Endothelial cell of umbilical vein (primary cell): Measurements from ENCODE around the gene RASSF5. TPM values are rescaled to one million over a fixed set of nuclear protein-coding genes. Genes with fewer than 3 reads are reported as not detected.

Experiments
- BruUV-seq: library from RNA; stranded (reverse); fragments of 400-500 nt; replicated peaks from 2 replicates; lab custom pipeline; 2021; lab: Mats Ljungman, UMichigan
- CTCF ChIA-PET: fragments of 300-600, 350-600 bp; sonication (Branson Sonifier 250); formaldehyde crosslinking; loops from one replicate; lab custom pipeline; 2021; ENCODE audit warnings: antibody characterized with exemption, inconsistent platforms; lab: Charles Lee
- POLR2A ChIA-PET: fragments of 300-600, 350-600 bp; sonication (Branson Sonifier 250); formaldehyde crosslinking; loops from one replicate; lab custom pipeline; 2021; ENCODE audit warnings: antibody characterized with exemption, inconsistent platforms; lab: Charles Lee
- DNase-seq: peaks from one replicate; pipeline ENCODE4 v3.0.0-alpha.2; 2011; ENCODE audit warnings: low read depth, low spot score
- FAIRE-seq: peaks from 2 replicates; lab custom pipeline; 2011; peaks lifted over from hg19 to GRCh38; lab: Jason Lieb, UNC
- H2AFZ ChIP-seq: 2 replicates; pipeline ENCODE4 v1.6.0; 2012; ENCODE audit warnings: low read depth, low read length, control low read depth, inconsistent platforms
- H3K27ac ChIP-seq: 2 replicates; pipeline ENCODE4 v1.5.1; 2011; ENCODE audit warnings: low read depth, mild to moderate bottlenecking, control low read depth, low read length, moderate library complexity; ENCODE audit not compliant: insufficient read depth
- H3K27me3 ChIP-seq, 2 experiments: 2 replicates each; pipeline versions ENCODE4 v1.6.0 to v1.6.1; 2011; ENCODE audit warnings: low read length in 2 of 2, mixed read lengths in 1 of 2; ENCODE audit not compliant: control insufficient read depth in 2 of 2, insufficient read depth in 2 of 2
- H3K36me3 ChIP-seq, 2 experiments: 2 replicates in 1 of 2; 3 replicates in 1 of 2; pipeline ENCODE4 v1.5.1; 2011; ENCODE audit warnings: low read length in 2 of 2, mild to moderate bottlenecking in 1 of 2, moderate library complexity in 1 of 2; ENCODE audit not compliant: control insufficient read depth in 2 of 2, insufficient read depth in 2 of 2; ENCODE audit errors: extremely low read depth in 1 of 2
- H3K4me1 ChIP-seq: 3 replicates; pipeline ENCODE4 v1.5.1; 2011; ENCODE audit warnings: mild to moderate bottlenecking, low read length; ENCODE audit not compliant: control insufficient read depth, insufficient read depth; ENCODE audit errors: extremely low read depth
- H3K4me2 ChIP-seq: 2 replicates; pipeline ENCODE4 v1.6.1; 2011; ENCODE audit warnings: low read length, control low read depth, mixed read lengths; ENCODE audit not compliant: insufficient read depth
- H3K4me3 ChIP-seq, 3 experiments: fragments of 200-600 bp in 1 of 3; sonication (generic), shearing (Covaris generic) in 1 of 3; replicated peaks in 1 of 3; 2 replicates each; pipeline ENCODE4 v1.5.1; 2011 to 2016; ENCODE audit warnings: control low read depth in 3 of 3, low read length in 3 of 3, mild to moderate bottlenecking in 2 of 3, inconsistent platforms in 1 of 3, low read depth in 1 of 3, moderate library complexity in 1 of 3; ENCODE audit not compliant: insufficient read depth in 1 of 3
- H3K79me2 ChIP-seq: 2 replicates; pipeline ENCODE4 v1.6.0; 2012; ENCODE audit warnings: low read length, inconsistent platforms; ENCODE audit not compliant: control insufficient read depth, insufficient read depth
- H3K9ac ChIP-seq: replicated peaks from 2 replicates; pipeline ENCODE3; 2011; ENCODE audit warnings: low read length, control low read depth; ENCODE audit not compliant: insufficient read depth; ENCODE audit errors: extremely low read depth
- H3K9me1 ChIP-seq: replicated peaks from 3 replicates; pipeline ENCODE4 v1.6.0; 2011; ENCODE audit warnings: mild to moderate bottlenecking, low read length; ENCODE audit not compliant: control insufficient read depth, insufficient read depth; ENCODE audit errors: extremely low read depth
- H3K9me3 ChIP-seq: replicated peaks from 2 replicates; pipeline ENCODE4 v1.5.1; 2012; ENCODE audit warnings: low read length, inconsistent platforms; ENCODE audit not compliant: control insufficient read depth, insufficient read depth
- H4K20me1 ChIP-seq: replicated peaks from 2 replicates; pipeline ENCODE3; 2011; ENCODE audit warnings: mild to moderate bottlenecking, low read length; ENCODE audit not compliant: control insufficient read depth, insufficient read depth; ENCODE audit errors: extremely low read depth
- EZH2 ChIP-seq: IDR thresholded peaks from 2 replicates; pipeline ENCODE4 v1.6.1; 2012; ENCODE audit warnings: borderline replicate concordance, low read depth, mild to moderate bottlenecking, moderate library complexity, low read length, inconsistent platforms; ENCODE audit not compliant: severe bottlenecking
- FOS ChIP-seq: IDR thresholded peaks from 2 replicates; pipeline ENCODE4 v1.6.1; 2011; ENCODE audit warnings: mild to moderate bottlenecking, low read length, moderate library complexity, borderline replicate concordance; ENCODE audit not compliant: insufficient read depth
- GATA2 ChIP-seq: IDR thresholded peaks from 2 replicates; pipeline ENCODE4 v1.7.0; 2011; ENCODE audit warnings: low read depth, mild to moderate bottlenecking, moderate library complexity, mixed read lengths, low read length; ENCODE audit not compliant: insufficient read length, insufficient read depth
- JUN ChIP-seq: IDR thresholded peaks from 2 replicates; pipeline ENCODE4 v1.6.1; 2011; ENCODE audit warnings: borderline replicate concordance, low read depth; ENCODE audit not compliant: insufficient read length, insufficient read depth
- MYC ChIP-seq: IDR thresholded peaks from one replicate; pipeline ENCODE4 v1.6.1; 2011; ENCODE audit warnings: mild to moderate bottlenecking, low read depth, low read length
- POLR2A ChIP-seq: IDR thresholded peaks from 2 replicates; pipeline ENCODE4 v1.6.1; 2012; ENCODE audit warnings: low read depth, mild to moderate bottlenecking, control low read depth, low read length
- POLR2AphosphoS5 ChIP-seq: IDR thresholded peaks from 2 replicates; pipeline ENCODE4 v1.6.1; 2012; ENCODE audit warnings: low read depth, mild to moderate bottlenecking, control low read depth, low read length, moderate library complexity; ENCODE audit not compliant: insufficient read depth
- dilution Hi-C: fragments of 300-500 bp; cut with MboI; formaldehyde crosslinking; loops from one replicate; pipeline ENCODE4 v1.15.0; 2019; ENCODE audit warnings: low sequenced_read_pairs; ENCODE audit not compliant: extremely low pct_ligation_motif_present
- intact Hi-C: fragments of 100-400 bp; cut with micrococcal nuclease; formaldehyde crosslinking; loops from one replicate; pipeline ENCODE4 v1.10.0; 2022
- polyA plus RNA-seq, 4 experiments: library from polyadenylated mRNA; depleted of rRNA in 3 of 4; stranded (reverse) in 3 of 4; unstranded in 1 of 4; fragments of >200 nt; gene quantifications; 2 replicates each; pipeline versions ENCODE4 v1.2.1 to v1.2.3, GENCODE V29; 2011 to 2012; ENCODE audit warnings: missing spikeins in 1 of 4
- total RNA-seq: library from RNA; stranded (reverse); gene quantifications from 2 replicates; pipeline ENCODE4 v1.2.3, GENCODE V29; 2021
- TF ChIP-seq, protein P1 (sequence below): IDR thresholded peaks from 2 replicates; pipeline ENCODE4 v1.6.1; 2011; ENCODE audit not compliant: insufficient read depth, insufficient read length
- TF ChIP-seq, protein P2 (sequence below), 2 donors: IDR thresholded peaks; 1 replicate in 1 of 2; 2 replicates in 1 of 2; pipeline ENCODE4 v1.5.1; 2011; ENCODE audit warnings: low read length in 2 of 2, mild to moderate bottlenecking in 2 of 2, moderate library complexity in 2 of 2, control low read depth in 1 of 2, inconsistent platforms in 1 of 2, low read depth in 1 of 2; ENCODE audit not compliant: insufficient read depth in 1 of 2; ENCODE audit errors: extremely low read depth in 1 of 2

Gene RASSF5
- total and polyA plus RNA-seq, 2 donors (not counting 3 experiments of a cell fraction or from before 2014, with no cell fraction given) = 0.23 to 0.60 TPM

GRCh38 chr1:206565995-206566394 lies 58.7 kb downstream of the RASSF5 start:
- TF ChIP-seq MYC = no peak
- TF ChIP-seq JUN = no peak
- no peak for TF ChIP-seq FOS
- TF ChIP-seq POLR2A = no peak
- no peak for TF ChIP-seq POLR2AphosphoS5
- TF ChIP-seq, protein P1, sequence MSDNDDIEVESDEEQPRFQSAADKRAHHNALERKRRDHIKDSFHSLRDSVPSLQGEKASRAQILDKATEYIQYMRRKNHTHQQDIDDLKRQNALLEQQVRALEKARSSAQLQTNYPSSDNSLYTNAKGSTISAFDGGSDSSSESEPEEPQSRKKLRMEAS = no peak
- no peak for TF ChIP-seq EZH2
- TF ChIP-seq GATA2 = no peak
- TF ChIP-seq, protein P2, sequence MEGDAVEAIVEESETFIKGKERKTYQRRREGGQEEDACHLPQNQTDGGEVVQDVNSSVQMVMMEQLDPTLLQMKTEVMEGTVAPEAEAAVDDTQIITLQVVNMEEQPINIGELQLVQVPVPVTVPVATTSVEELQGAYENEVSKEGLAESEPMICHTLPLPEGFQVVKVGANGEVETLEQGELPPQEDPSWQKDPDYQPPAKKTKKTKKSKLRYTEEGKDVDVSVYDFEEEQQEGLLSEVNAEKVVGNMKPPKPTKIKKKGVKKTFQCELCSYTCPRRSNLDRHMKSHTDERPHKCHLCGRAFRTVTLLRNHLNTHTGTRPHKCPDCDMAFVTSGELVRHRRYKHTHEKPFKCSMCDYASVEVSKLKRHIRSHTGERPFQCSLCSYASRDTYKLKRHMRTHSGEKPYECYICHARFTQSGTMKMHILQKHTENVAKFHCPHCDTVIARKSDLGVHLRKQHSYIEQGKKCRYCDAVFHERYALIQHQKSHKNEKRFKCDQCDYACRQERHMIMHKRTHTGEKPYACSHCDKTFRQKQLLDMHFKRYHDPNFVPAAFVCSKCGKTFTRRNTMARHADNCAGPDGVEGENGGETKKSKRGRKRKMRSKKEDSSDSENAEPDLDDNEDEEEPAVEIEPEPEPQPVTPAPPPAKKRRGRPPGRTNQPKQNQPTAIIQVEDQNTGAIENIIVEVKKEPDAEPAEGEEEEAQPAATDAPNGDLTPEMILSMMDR (IDR thresholded peaks at IDR 0.05; ENCODE audit: extremely low read depth in 1 of 2, insufficient read depth in 1 of 2, low read depth in 1 of 2, low read length in 2 of 2) = no peak
- BruUV-seq = no TSS peak
- dilution Hi-C loops = no loop called here

More at GRCh38 chr1:206565995-206566394, 58.7 kb downstream of the RASSF5 start:
- intact Hi-C loops = no loop called here
- peaks cover 5% of the 10 kb centered on the region for H3K4me1 ChIP-seq
- no peaks in the 10 kb centered on the region for H3K9me1 ChIP-seq
- no peak overlapping the region for H3K27ac ChIP-seq
- no peaks in the 10 kb centered on the region for H4K20me1 ChIP-seq
- H3K79me2 ChIP-seq = no peaks in the 10 kb centered on the region
- H3K9me3 ChIP-seq = no peaks in the 10 kb centered on the region
- FAIRE-seq = no peak
- peaks cover 7 to 12% of the 10 kb centered on the region in 2 experiments for H3K27me3 ChIP-seq
- H3K9ac ChIP-seq = no peak overlapping the region
- H3K4me2 ChIP-seq = no peak overlapping the region
- CTCF ChIA-PET = interaction anchor here (0.9 to 4.6 kb wide), 3 partner anchors 9 to 21 kb away, joined by 4 to 24 read pairs (median 11); no protein-coding TSS in a partner anchor
- no peaks in the 10 kb centered on the region for H3K36me3 ChIP-seq
- no peak overlapping the region for H2AFZ ChIP-seq
- no peak overlapping the region for H3K4me3 ChIP-seq
- POLR2A ChIA-PET = no interaction called here
- DNase-seq = no peak
